Measurements from ENCODE around the gene CDH13. TPM values are rescaled to one million over a fixed set of nuclear protein-coding genes. Genes with fewer than 3 reads are reported as not detected.

The CDH13 gene
- total and polyA plus RNA-seq, 10 of the 15 experiments (the other 5 are each of a cell fraction or from before 2014, with no cell fraction given) = under 0.01 to 0.05 TPM; not detected in 8

DNA sequence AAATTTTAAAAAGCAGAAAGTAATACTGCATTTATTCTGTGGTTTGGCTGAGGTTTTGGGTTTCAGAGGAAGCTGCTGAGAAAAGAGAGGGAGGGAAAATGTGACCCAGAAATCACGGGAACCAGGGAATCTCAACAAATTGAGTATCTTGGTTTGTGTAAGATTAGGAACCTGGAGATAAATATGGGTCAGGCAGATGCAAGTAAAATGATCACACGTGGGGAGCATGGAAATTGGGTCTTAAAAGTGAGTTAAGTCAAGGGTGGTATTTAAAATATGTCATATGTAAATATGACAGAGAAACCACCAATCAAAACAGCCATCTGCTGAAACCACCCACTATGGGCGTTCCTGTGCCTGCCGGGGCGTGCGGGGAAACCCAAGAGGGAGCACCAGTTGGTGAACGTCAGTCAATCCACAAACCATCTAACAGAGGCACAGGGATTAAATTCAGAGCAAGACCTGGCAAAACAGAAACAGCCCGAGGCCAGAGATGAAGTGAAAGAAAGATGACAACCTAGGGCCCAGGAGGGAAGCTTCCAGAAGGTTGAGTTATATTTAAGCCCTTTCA lies 33.4 kb downstream of the CDH13 start (continued):
- TF ChIP-seq BACH1 (IDR thresholded peaks at IDR 0.05; ENCODE audit: borderline replicate concordance) = no peak
- TF ChIP-seq, protein P1, sequence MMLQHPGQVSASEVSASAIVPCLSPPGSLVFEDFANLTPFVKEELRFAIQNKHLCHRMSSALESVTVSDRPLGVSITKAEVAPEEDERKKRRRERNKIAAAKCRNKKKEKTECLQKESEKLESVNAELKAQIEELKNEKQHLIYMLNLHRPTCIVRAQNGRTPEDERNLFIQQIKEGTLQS (IDR thresholded peaks at IDR 0.05; ENCODE audit: borderline replicate concordance, extremely low read depth, low read depth, low read length) = no peak

DNA sequence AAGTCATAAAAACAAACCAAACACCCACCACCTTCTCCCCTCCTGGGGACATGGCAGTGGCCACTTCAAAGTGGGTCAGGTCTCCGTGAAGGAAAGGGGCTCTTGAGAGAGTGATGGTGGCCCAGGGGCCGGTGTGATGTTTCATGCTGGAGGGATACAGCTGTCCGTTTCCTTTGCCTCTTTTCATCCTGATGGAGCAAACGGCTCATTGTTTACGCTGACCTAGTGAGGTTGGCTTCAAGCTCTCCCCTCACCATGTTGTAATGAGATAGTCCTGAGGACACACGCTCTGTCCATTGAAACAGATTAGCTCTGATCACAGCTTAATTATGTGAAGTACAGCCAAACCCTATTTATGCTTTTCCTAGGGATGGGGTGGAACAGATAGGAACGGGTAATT lies 34.2 kb downstream of the CDH13 start:
- ChIA-PET CTCF (interaction anchor here (1.0 kb wide), 1 partner anchor 17 kb away, joined by 3 read pairs; no protein-coding TSS in a partner anchor), POLR2A (interaction anchor here (0.7 kb wide), 1 partner anchor 9 kb away, joined by 4 read pairs; no protein-coding TSS in a partner anchor), RAD21 (ENCODE audit: unreplicated experiment) (no interaction called here), SMC1A (ENCODE audit: uncharacterized antibody, unreplicated experiment) (interaction anchor here (1.1 kb wide), 1 partner anchor 9 kb away, joined by 5 read pairs; no protein-coding TSS in a partner anchor)
- Histone ChIP-seq H3K36me3 (ENCODE audit: control insufficient read depth in 2 of 2, insufficient read depth in 2 of 2, low read length in 1 of 2) (no peaks in the 10 kb centered on the region), H3K79me2 (ENCODE audit: control insufficient read depth, insufficient read depth, low read length) (no peaks in the 10 kb centered on the region), H3K4me3 (no peak overlapping the region), H3K4me1 (ENCODE audit: control insufficient read depth, insufficient read depth, low read length) (peaks cover 5% of the 10 kb centered on the region), H2AFZ (ENCODE audit: control insufficient read depth, low read depth, low read length) (no peak overlapping the region), H3K9ac (ENCODE audit: control insufficient read depth, insufficient read depth, low read length) (no peak overlapping the region), H3K27ac (ENCODE audit: control insufficient read depth, insufficient read depth) (no peak overlapping the region), H3K27me3 (replicated peaks in 1 of 2; ENCODE audit: control insufficient read depth in 2 of 2, insufficient read depth in 2 of 2, low read length in 1 of 2) (0 out of 4 replicates have a peak, but pooled peaks cover 0 to 1% of the 10 kb centered on the region in 2 experiments), H3K4me2 (ENCODE audit: control insufficient read depth, insufficient read depth) (no peak overlapping the region), H3K9me3 (replicated peaks; ENCODE audit: control insufficient read depth, insufficient read depth, low read length) (peaks cover 3% of the 10 kb centered on the region; the same call in 1 of the 3 replicates), H4K20me1 (ENCODE audit: control insufficient read depth, insufficient read depth) (no peaks in the 10 kb centered on the region)
- DNase-seq (ENCODE audit: low read depth, low spot score) (no peak), ATAC-seq (no peak), FAIRE-seq (no peak)
- 71% methylated on average over 7 of the region's 7 CpGs for WGBS (ENCODE audit: insufficient coverage, insufficient replicate concordance, low lambda C conversion rate, missing lambda C conversion rate)
- BruUV-seq (replicated peaks) = no TSS peak
- intact Hi-C loops (cut with micrococcal nuclease; ENCODE audit: unreplicated experiment) = no loop called here
- in situ Hi-C loops (cut with MboI) = no loop called here
- TF ChIP-seq, protein P2, sequence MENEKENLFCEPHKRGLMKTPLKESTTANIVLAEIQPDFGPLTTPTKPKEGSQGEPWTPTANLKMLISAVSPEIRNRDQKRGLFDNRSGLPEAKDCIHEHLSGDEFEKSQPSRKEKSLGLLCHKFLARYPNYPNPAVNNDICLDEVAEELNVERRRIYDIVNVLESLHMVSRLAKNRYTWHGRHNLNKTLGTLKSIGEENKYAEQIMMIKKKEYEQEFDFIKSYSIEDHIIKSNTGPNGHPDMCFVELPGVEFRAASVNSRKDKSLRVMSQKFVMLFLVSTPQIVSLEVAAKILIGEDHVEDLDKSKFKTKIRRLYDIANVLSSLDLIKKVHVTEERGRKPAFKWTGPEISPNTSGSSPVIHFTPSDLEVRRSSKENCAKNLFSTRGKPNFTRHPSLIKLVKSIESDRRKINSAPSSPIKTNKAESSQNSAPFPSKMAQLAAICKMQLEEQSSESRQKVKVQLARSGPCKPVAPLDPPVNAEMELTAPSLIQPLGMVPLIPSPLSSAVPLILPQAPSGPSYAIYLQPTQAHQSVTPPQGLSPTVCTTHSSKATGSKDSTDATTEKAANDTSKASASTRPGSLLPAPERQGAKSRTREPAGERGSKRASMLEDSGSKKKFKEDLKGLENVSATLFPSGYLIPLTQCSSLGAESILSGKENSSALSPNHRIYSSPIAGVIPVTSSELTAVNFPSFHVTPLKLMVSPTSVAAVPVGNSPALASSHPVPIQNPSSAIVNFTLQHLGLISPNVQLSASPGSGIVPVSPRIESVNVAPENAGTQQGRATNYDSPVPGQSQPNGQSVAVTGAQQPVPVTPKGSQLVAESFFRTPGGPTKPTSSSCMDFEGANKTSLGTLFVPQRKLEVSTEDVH (IDR thresholded peaks at IDR 0.05; ENCODE audit: low read depth, partially characterized antibody) = no peak
- no peak for TF ChIP-seq TAF1 (IDR thresholded peaks at IDR 0.05; ENCODE audit: borderline replicate concordance, low read depth, low read length)
- TF ChIP-seq HDAC2 (IDR thresholded peaks at IDR 0.05) = no peak
- TF ChIP-seq FOS (IDR thresholded peaks at IDR 0.05; ENCODE audit: borderline replicate concordance, extremely low read depth, insufficient read length) = no peak
- no peak for TF ChIP-seq NFYA (IDR thresholded peaks at IDR 0.05; ENCODE audit: borderline replicate concordance, low read depth, low read length)
- TF ChIP-seq, protein P3, sequence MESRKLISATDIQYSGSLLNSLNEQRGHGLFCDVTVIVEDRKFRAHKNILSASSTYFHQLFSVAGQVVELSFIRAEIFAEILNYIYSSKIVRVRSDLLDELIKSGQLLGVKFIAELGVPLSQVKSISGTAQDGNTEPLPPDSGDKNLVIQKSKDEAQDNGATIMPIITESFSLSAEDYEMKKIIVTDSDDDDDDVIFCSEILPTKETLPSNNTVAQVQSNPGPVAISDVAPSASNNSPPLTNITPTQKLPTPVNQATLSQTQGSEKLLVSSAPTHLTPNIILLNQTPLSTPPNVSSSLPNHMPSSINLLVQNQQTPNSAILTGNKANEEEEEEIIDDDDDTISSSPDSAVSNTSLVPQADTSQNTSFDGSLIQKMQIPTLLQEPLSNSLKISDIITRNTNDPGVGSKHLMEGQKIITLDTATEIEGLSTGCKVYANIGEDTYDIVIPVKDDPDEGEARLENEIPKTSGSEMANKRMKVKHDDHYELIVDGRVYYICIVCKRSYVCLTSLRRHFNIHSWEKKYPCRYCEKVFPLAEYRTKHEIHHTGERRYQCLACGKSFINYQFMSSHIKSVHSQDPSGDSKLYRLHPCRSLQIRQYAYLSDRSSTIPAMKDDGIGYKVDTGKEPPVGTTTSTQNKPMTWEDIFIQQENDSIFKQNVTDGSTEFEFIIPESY (IDR thresholded peaks at IDR 0.05) = no peak
- TF ChIP-seq BHLHE40 (IDR thresholded peaks at IDR 0.05; ENCODE audit: borderline replicate concordance in 1 of 2, low read depth in 2 of 2, low read length in 1 of 2) = no peak
- no peak for TF ChIP-seq NR2F1 (conservative IDR thresholded peaks at IDR 0.05)
- TF ChIP-seq SREBF1 (IDR thresholded peaks at IDR 0.05; ENCODE audit: low read length) = no peak
- TF ChIP-seq, protein P4, sequence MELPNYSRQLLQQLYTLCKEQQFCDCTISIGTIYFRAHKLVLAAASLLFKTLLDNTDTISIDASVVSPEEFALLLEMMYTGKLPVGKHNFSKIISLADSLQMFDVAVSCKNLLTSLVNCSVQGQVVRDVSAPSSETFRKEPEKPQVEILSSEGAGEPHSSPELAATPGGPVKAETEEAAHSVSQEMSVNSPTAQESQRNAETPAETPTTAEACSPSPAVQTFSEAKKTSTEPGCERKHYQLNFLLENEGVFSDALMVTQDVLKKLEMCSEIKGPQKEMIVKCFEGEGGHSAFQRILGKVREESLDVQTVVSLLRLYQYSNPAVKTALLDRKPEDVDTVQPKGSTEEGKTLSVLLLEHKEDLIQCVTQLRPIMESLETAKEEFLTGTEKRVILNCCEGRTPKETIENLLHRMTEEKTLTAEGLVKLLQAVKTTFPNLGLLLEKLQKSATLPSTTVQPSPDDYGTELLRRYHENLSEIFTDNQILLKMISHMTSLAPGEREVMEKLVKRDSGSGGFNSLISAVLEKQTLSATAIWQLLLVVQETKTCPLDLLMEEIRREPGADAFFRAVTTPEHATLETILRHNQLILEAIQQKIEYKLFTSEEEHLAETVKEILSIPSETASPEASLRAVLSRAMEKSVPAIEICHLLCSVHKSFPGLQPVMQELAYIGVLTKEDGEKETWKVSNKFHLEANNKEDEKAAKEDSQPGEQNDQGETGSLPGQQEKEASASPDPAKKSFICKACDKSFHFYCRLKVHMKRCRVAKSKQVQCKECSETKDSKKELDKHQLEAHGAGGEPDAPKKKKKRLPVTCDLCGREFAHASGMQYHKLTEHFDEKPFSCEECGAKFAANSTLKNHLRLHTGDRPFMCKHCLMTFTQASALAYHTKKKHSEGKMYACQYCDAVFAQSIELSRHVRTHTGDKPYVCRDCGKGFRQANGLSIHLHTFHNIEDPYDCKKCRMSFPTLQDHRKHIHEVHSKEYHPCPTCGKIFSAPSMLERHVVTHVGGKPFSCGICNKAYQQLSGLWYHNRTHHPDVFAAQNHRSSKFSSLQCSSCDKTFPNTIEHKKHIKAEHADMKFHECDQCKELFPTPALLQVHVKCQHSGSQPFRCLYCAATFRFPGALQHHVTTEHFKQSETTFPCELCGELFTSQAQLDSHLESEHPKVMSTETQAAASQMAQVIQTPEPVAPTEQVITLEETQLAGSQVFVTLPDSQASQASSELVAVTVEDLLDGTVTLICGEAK (IDR thresholded peaks at IDR 0.05; ENCODE audit: borderline replicate concordance) = no peak
